ENCODE results near the gene TM2D1.
"Not testable (repeated sequence)": the region's sequence is repeated elsewhere in the genome, so short reads cannot be mapped to it uniquely, and the experiment has no call there.

TM2D1 gene

DNA sequence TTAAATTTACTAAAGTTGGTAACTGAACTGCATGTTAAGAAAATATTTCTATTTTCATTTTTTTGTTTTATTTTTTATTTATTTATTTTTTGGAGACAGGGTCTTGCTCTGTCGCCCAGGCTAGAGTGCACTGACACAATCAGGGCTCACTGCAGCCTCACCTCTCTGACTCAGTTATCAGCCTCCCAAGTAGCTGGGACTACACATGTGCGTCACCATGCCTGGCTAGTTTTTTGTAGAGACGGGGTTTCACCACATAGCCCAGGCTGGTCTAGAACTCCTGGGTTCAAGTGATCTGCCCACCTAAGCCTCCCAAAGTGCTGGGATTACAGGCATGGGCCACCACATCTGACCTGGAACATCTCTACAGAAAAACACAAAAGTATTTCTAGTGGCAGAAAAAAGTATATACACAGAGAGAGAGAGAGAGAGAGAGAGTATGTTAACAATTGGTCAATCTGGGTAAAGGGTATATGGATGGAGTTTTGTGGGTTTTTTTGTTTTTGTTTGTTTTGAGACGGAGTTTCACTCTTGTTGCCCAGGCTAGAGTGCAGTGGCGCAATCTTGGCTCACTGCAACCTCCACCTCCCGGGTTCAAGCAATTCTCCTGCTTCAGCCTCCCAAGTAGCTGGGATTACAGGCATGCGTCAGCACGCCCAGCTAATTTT lies 5.8 kb downstream of the TM2D1 start:
- in situ Hi-C loops (cut with HindIII; ENCODE audit: low sequenced_read_pairs), result not testable (repeated sequence)

DNA sequence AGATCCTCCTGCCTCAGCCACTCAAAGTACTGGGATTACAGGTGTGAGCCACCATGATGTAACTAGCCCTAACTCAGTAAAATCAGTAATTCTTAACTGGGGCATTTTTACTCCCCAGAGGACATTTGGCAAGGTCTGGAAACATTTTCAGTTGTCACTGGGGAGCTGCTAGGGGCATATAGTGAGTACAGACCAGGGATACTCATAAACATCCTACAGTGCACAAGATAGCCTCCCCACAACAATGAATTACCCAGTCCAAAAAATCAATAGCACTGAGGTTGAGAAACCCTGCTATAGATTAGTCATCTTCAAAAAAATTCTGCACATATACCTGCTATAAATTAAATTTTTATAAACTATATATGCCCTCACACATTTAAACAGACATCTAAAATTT lies 13.0 kb downstream of the TM2D1 start:
- in situ Hi-C loops (cut with HindIII; ENCODE audit: low sequenced_read_pairs), result no loop called here

DNA sequence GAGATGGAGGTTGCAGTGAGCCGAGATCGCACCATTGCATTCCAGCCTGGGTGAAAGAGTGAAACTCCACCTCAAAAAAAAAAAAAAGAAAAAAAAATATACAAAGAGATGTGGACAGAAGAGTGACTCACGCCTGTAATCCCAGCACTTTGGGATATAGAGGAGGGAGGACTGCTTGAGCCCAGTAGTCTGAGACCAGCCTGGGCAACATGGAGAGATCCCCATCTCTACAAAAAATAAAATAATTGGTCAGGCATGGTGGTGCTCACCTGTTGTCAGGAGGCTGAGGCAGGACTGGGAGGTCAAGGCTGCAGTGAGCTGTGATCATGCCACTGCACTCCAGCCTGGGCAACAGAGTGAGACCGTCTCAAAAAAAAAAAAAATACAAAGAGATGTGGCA lies 13.7 kb downstream of the TM2D1 start:
- in situ Hi-C loops (cut with HindIII; ENCODE audit: low sequenced_read_pairs), result not testable (repeated sequence)

DNA sequence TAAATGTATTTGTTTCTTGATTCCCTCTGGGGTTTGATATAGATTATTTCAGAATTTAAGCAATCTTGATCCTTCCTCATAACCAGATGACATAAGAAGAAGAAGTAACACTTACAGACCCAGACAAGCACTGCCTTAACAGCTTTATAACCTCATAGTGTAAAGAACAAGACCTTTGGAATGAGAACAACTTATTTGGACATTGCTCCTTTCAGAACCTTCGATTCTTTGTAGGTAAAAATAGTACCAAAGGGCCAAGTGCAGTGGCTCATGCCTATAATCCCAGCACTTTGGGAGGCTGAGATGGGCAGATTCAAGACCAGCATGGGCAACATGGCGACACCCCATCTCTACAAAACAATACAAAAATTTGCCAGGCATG lies 15.0 kb downstream of the TM2D1 start:
- in situ Hi-C loops (cut with HindIII; ENCODE audit: low sequenced_read_pairs), result no loop called here

DNA sequence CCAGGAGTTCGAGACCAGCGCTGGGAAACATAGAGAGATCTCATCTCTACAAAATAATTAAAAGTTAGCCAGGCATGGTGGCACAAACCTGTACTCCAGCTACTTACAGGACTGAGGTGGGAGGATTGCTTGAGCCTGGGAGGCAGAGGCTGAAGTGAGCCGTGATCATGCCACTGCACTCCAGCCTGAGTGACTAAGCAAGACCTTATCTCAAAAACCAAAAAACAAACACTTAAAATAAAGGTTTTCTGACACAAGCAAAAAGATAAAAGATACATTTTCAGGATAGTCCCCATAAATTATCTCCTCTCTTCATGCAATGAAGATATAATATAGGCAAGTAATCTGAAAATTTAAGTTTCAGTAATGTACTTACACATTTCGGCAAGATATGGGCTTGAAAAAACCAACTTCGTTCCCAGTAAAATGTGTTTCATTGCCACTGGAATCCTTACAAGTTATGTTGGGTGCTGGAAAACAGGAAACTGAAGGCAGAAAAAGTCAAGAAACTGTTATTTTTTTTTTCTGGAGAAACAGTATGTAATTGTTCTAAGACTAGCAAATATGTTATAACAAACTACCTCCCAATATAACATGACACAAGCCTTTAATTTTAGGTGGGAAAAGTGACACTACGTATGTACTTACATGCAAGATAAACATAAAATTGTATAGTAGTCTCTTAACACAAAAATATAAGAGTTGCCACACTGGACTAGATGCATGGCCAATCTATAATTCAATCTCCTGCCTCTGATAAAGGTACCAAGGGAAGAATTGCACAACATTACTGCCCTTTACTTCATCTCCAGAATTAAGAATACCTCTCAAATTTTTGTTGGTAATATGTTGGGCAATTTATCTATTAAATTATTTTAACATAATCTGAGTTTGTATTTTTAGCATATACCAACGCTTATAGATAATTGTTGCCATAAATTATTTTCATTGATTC lies 15.7 kb downstream of the TM2D1 start:
- in situ Hi-C loops (cut with HindIII; ENCODE audit: low sequenced_read_pairs), result no loop called here

DNA sequence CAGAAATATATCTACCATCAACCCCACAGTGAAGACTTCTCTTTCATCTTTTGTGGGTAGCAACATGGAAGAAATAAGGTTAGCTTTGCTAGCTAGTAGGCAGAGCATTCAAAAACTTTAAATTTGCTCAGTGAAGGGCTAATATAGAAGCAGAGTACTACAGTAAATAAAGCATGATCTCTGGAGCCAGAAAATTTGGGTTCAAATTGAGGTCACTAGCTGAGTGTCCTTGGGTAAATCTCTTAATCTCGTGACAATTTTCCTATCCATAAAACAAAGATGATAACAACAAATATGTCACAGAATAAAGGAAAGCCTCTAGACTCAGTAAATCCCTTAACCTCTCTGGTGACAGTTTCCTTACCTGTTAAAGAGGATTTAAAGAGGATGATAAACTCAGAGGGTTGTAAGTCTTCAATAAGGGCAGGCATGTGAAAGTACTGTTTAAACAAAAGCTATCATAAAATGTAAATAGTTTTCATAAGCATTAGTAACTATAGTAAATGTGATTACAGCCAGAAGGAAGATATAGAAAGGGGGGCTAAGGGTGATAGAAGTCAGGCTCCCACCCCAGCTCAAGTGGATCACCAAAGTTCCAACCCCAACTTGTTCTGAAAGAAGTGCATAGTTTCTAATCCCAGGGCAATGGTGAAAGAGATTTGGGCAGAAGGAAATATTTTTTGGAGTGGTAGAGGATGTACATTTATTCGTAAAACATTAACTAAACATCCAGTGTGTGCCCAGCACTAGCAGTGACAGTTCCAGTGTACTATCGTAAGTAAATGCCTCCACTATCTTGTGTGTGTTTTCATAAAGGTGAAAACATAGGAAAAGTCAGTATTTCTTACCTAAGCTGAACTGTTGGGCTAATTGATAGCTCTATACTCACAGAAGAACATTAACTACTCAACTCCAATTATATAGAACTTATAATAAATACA lies 24.8 kb downstream of the TM2D1 start:
- in situ Hi-C loops (cut with HindIII; ENCODE audit: low sequenced_read_pairs), result no loop called here

DNA sequence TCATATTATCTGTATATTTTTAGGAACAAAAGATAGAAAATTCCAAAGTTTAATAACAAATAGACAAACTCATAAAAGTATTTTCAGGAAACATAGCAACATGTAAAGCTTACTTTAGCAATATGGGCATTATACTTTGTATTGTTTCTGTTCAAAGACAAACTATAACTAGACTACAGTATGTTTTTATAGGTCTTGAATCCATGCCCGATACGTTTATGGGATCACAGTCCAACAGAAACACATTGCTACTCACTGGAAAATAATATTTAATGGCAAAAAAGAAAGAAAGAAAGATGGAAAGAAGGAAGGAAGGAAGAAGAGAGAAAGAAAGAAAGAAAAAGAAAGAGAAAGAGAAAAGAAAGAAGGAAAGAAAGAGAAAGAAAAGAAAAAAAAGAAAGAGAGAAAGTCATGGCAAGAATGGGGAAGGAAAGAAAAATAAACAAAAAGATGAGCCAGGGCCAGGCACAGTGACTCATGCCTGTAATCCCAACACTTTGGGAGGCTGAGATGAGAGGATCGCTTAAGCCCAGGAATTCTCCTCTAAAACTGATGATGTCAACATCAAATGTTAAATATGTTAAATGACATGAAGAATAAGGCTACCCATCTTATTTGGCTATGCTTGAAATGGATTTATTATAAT lies 32.7 kb downstream of the TM2D1 start:
- in situ Hi-C loops (cut with HindIII; ENCODE audit: low sequenced_read_pairs), result no loop called here

DNA sequence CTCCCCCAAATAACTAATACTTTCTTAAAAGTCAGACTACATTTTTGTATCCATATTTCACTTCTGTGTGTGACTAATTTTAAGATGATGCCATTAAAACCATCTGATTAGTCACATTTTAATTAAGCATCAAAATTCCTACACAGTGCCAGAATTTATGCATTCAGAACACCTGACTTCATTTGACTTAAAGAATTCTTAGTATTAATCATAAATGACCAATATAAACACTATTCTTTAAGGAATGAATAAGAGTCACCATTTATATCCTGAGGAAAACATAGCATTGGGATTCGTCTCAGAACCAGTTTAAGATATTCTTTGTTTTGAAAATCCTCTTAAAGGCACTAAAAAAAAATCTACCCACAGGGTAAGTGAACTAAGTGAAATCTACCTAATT lies 37.0 kb downstream of the TM2D1 start:
- in situ Hi-C loops (cut with HindIII; ENCODE audit: low sequenced_read_pairs), result no loop called here

DNA sequence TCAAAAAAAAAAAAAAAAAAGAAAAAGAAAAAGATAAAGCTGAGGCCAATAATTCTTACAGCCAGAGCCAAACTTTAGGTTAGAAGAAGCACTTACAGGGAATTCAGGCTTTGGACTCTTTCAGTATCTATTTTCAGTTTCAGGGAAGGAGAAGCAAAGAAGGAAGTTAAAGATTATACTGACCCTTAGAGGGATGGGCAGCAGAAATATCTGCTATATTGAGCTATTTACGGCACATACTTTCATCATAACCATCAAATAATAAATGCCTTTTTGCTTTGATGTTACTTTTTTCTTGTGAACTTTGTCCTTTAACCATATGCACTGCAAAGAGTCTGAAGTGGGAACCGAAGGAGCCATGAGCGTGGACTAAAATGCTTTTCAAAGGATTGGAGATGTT lies 42.0 kb downstream of the TM2D1 start:
- in situ Hi-C loops (cut with HindIII; ENCODE audit: low sequenced_read_pairs), result no loop called here

DNA sequence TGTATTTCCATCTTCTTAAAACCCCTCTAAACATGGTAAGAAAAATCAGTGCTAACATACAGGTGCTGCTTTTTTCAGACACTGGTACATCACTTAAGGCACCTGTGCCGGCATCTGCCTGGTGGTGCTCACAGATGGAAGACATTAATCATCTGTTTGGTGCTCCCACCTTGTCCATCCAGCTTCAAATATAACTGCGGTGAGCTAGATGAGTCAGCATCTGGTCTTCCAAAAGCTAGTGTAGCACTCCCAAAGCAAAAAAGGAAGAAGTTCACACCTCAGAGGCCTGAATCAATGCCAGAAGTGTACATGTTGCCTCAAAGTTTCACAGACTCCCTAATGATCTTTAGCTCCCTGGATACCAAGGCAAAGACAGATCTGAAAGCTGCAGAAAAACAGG lies 44.4 kb downstream of the TM2D1 start:
- in situ Hi-C loops (cut with HindIII; ENCODE audit: low sequenced_read_pairs), result no loop called here

DNA sequence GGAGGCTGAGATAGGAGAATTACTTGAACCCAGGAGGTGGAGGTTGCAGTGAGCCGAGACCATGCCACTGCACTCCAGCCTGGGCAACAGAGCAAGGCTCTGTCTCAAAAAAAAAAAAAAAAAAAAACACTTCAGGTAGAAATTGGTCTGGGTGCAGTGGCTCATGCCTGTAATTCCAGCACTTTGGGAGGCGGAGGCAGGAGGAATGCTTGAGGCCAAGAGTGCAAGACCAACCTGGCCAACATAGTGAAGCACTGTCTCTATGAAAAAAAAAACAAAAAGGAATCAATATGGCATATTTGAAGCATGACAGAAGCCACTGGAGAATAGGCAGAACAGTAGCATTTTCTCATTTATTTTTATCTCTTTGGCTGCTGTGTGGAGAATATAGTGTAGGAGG lies 48.1 kb downstream of the TM2D1 start:
- in situ Hi-C loops (cut with HindIII; ENCODE audit: low sequenced_read_pairs), result not testable (repeated sequence)

DNA sequence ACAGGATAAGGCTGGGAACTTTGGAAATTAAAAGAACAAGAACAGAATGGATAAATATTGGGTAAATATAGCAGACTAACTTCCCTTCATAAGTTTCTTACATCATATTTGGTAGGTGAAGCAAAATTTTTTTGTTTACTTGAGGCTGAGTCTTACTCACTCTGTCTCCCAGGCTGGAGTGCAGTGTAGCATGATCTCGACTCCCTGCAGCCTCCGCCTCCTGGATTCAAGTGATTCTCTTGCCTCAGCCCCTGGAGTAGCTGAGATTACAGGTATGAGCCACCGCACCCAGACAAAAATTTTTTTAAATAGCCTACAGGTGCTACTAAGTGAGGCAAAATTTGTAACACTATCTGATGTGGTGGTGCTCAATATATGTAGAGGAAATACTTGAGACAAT lies 50.7 kb downstream of the TM2D1 start:
- in situ Hi-C loops (cut with HindIII; ENCODE audit: low sequenced_read_pairs), result no loop called here

DNA sequence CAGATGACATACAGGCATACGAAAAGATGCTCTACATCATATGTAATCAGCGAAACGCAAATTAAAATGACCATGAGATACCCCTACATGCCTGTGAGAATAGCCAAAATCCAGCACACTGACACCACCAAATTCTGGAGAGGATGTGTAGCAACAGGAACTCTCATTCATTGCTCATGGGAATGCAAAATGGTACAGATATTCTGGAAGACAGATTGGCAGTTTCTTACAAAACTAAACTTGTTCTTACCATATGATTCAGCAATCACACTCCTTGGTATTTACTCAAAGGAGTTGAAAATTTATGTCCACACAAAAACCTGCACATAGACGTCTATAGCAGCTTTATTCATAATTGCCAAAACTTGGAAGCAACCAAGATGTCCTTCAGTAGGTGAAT lies 52.6 kb downstream of the TM2D1 start:
- in situ Hi-C loops (cut with HindIII; ENCODE audit: low sequenced_read_pairs), result no loop called here

DNA sequence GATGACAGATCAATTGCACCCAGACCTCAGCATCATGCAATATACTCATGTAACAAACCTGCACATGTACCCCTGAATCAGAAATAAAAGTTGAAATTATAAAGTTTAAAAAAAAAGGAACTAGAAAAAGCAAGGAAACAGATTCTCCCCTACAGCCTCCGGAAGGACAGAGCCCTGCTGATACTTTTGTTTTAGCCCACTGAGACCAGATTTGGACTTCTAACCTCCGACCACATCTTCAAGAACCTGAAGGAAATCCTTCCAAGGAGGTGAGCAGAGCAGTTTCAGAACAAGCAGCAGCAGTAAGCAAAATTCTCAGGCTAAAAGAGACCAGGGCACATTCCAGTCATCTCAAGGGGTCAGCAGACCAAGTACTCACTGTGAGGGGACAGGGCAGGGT lies 54.5 kb downstream of the TM2D1 start:
- in situ Hi-C loops (cut with HindIII; ENCODE audit: low sequenced_read_pairs), result no loop called here

DNA sequence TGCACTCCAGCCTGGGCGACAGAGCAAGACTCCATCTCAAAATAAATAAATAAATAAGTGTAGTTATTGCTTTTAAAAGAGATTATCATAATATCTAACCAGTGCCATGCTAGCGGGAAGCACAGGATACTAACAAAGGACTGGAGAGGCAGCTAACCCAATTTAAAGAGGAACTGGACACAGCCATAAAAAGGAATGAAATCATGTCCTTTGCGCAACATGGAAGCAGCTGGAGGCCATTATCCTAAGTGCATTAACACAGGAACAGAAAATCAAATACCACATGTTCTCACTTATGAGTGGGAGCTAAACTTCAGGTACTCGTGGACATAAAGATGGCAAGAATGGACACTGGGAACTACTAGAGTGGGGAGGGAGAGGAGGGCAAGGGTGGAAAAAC lies 54.9 kb downstream of the TM2D1 start:
- in situ Hi-C loops (cut with HindIII; ENCODE audit: low sequenced_read_pairs), result no loop called here

DNA sequence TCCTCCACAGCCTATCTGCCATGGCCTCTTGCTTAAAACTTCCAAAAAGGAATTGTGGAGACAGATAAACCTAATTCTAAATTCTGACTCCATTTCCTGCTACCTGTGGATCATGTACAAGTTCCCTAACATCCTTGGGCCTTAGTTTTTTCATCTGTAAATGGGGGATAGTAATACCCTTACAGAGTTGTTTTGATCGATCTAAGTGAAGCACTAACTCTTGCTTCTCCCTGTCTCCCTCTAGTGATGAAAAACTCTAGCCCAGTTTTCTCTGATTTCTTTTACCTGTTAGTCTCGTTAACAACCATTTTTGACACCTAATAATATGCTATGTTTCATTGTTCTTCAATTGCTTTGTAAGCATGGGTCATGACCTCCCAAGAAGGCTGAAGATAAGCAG lies 65.9 kb downstream of the TM2D1 start:
- in situ Hi-C loops (cut with HindIII; ENCODE audit: low sequenced_read_pairs), result no loop called here

DNA sequence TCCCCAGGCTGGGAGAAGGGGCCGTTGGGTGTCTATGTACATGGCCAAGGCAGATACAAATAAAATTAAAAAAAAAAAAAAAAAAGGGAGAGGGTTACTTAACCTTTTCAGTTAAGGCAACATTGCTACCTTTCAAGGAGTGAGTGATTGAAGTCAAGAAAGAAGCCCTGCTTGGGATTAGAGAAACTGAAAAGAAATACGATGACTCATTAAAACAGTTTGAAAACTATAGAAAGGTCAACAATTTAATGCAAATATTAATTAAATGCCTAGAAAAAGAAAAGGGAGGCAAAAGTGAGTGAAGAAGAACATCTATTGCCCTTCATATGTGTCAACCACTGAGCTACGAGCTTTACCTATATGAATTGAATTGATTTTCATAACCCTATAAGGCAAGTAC lies 69.5 kb downstream of the TM2D1 start:
- in situ Hi-C loops (cut with HindIII; ENCODE audit: low sequenced_read_pairs), result no loop called here

DNA sequence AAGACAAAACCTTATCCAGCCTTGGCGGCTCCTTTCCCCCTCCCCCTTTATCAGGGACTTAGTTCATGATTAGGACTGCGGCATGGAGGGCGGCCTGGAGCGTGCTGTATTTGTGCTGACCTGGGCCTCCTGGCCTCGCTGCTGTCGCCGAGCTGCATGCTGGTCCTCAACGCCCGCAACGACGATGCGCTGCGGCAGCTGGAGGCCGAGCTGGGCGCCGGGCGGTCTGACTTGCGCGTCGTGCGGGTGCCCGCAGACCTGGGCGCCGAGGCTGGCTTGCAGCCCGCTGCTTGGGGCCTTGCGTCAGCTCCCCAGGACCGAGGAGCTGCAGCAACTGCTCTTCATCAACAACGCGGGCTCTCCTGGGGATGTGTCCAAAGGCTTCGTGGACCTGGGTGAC lies 70.9 kb downstream of the TM2D1 start:
- in situ Hi-C loops (cut with HindIII; ENCODE audit: low sequenced_read_pairs), result no loop called here

DNA sequence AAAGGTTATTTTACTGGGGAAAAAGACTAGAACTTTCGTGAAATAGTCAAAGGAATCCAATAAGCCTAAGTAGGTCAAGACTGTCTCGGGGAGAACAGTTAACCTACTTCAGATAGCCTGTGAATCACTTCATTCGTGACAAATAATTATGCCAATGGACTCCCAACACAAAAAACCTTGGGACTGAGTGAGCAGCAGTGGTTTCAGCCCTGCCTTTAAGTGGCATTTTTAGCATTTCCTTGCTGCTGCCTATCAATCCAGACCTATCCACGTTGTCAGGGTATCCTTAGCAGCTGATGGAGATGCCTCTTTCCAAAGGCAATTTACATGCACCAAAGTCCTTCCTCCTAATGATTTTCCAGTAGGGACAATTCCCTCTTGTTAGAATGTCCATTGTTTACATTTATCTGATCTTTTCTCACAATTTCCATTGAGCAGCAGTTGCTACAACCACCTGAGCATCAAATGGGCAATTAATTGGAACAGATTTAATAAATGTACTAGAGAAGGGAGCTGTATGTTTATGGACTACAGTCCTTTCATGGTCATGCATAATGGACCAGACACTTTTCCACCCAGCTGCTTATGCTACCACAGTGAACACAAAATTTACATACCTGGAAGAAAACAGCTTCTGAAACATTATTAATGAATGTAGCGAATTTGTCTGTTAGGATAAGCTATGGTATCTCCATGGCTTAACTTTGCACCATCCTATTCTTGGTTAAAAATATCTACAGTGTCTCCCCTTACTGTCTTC lies 75.8 kb downstream of the TM2D1 start:
- in situ Hi-C loops (cut with HindIII; ENCODE audit: low sequenced_read_pairs), result no loop called here

DNA sequence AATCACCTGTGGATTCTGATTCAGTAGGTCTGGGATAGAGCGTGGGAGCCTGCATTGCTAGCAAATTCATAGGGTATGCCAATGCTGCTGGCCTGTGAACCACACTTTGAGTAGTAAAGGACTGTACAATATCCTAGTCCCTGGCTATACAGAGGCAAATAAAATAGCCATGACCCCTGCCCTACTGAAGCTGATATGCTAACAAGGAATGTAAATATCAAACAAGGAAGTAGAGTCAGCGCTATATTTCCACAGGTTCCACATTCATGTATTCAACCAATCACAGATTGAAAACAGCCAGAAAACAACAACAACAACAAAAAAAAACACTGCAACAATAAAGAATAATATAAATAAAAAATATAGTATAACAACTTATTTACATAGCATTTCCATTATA lies 77.8 kb downstream of the TM2D1 start:
- in situ Hi-C loops (cut with HindIII; ENCODE audit: low sequenced_read_pairs), result no loop called here

All from DLD1 (cell line).